ENCODE data around the gene LASP1NB.
A peak's percentile ranks its signal among the peaks of the same experiment; 100 is the strongest.

Gene LASP1NB

GRCh38 chr17:38959508-38959907 lies 34.1 kb downstream of the LASP1NB start:
- Mint-ChIP-seq H3K36me3 (ENCODE audit: low read depth) (no peaks in the 10 kb centered on the region), H3K4me1 (peaks cover 10% of the 10 kb centered on the region), H3K4me3 (no peak overlapping the region), H3K9me3 (no peaks in the 10 kb centered on the region), H3K27me3 (ENCODE audit: low read depth) (peaks cover 4% of the 10 kb centered on the region), H3K27ac (no peak overlapping the region)
- TF ChIP-seq CTCF (IDR thresholded peaks at IDR 0.05; ENCODE audit: unreplicated experiment in 3 of 3), result no peak

DNA sequence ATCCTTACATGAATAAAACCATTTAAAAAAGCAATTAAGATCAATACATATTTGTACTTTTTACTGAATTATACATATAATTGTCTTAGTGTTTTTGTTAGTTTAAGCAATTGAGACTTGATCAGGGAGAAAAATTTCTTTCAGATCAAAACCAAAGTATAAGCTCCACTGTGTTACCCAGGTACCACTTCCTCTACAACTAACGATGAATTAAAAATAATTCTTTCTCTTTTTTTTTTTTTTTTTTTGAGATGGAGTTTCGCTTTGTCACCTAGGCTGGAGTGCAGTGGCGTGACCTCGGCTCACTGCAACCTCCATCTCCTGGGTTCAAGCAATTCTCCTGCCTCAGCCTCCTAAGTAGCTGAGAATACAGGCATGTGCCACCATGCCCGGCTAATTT lies 35.0 kb downstream of the LASP1NB start:
- H3K9me3 Mint-ChIP-seq, result no peaks in the 10 kb centered on the region
- H3K4me3 Mint-ChIP-seq, result no peak overlapping the region
- no peak for TF ChIP-seq CTCF (IDR thresholded peaks at IDR 0.05; ENCODE audit: unreplicated experiment in 3 of 3)
- H3K27ac Mint-ChIP-seq, result no peak overlapping the region
- no peaks in the 10 kb centered on the region for H3K36me3 Mint-ChIP-seq (ENCODE audit: low read depth)
- peaks cover 4% of the 10 kb centered on the region for H3K27me3 Mint-ChIP-seq (ENCODE audit: low read depth)
- peaks cover 10% of the 10 kb centered on the region for H3K4me1 Mint-ChIP-seq

DNA sequence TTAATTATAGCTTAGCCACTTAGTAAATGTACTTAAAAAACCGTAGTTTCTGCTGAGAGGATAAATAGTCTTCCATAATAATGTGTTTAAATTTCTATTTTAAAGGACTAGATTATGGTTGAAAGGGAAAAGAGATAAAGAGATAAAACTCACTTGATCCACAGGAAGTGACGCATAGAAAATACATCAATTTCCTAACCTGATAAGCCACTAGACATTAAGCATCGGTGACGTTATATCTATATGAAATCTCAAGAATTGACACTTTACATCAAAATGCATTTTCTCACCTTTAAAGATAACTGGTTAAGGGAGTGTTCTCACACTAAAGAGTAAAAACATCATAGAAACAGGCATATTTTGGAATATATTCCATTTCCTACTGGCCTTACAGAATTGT lies 36.0 kb downstream of the LASP1NB start:
- H3K36me3 Mint-ChIP-seq (ENCODE audit: low read depth), result no peaks in the 10 kb centered on the region
- no peak overlapping the region for H3K27ac Mint-ChIP-seq
- H3K4me3 Mint-ChIP-seq, result no peak overlapping the region
- TF ChIP-seq CTCF (IDR thresholded peaks at IDR 0.05; ENCODE audit: unreplicated experiment in 3 of 3), result no peak
- peaks cover 4% of the 10 kb centered on the region for H3K27me3 Mint-ChIP-seq (ENCODE audit: low read depth)
- peaks cover 10% of the 10 kb centered on the region for H3K4me1 Mint-ChIP-seq
- H3K9me3 Mint-ChIP-seq, result no peaks in the 10 kb centered on the region

- H3K36me3 Mint-ChIP-seq (ENCODE audit: low read depth), result no peaks in the 10 kb centered on the region
- H3K27ac Mint-ChIP-seq, result peak within 1 kb of the TSS; percentile 45 to 94 (median 73)
- H3K27me3 Mint-ChIP-seq (ENCODE audit: low read depth), result peaks cover 4% of the 10 kb centered on the region
- H3K4me3 Mint-ChIP-seq, result peak within 1 kb of the TSS; percentile 54 to 78 (median 67)
- H3K9me3 Mint-ChIP-seq, result no peaks in the 10 kb centered on the region
- H3K4me1 Mint-ChIP-seq, result peaks cover 7% of the 10 kb centered on the region
- no peak for TF ChIP-seq CTCF (IDR thresholded peaks at IDR 0.05; ENCODE audit: unreplicated experiment in 3 of 3)
These were observed 41.9 kb downstream of the LASP1NB start, which contains the start of gene FBXO47 for GRCh38 chr17:38967290-38967738. Gene FBXO47 (minus strand): TSS chr17:38967403. CDS start chr17:38963025, 4,378 bp downstream.

DNA sequence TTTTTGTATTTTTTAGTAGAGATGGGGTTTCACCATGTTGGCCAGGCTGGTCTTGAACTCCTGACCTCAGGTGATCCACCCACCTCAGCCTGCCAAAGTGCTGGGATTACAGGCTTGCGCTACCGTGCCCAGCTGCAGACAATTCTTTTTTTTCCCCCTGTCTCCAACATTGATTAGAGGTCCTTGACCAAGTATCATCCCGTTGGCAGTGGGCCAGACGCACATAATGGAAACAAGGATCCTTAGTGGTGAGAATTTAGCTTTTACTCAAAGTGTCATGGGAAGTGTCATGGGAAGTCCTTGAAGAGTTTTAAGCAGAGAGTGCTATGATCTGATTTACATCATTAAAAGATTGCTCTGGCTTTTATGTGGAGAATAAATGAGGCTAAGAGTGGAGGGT lies 43.9 kb downstream of the LASP1NB start:
- peak overlapping the region in 2 of 3 experiments; percentile 0 to 2 for H3K27ac Mint-ChIP-seq
- H3K4me1 Mint-ChIP-seq, result peaks cover 7% of the 10 kb centered on the region
- H3K27me3 Mint-ChIP-seq (ENCODE audit: low read depth), result no peaks in the 10 kb centered on the region
- H3K4me3 Mint-ChIP-seq, result no peak overlapping the region
- TF ChIP-seq CTCF (IDR thresholded peaks at IDR 0.05; ENCODE audit: unreplicated experiment in 3 of 3), result no peak
- no peaks in the 10 kb centered on the region for H3K36me3 Mint-ChIP-seq (ENCODE audit: low read depth)
- H3K9me3 Mint-ChIP-seq, result no peaks in the 10 kb centered on the region

GRCh38 chr17:38970128-38970527 lies 44.7 kb downstream of the LASP1NB start:
- Mint-ChIP-seq H3K9me3 (no peaks in the 10 kb centered on the region), H3K36me3 (ENCODE audit: low read depth) (no peaks in the 10 kb centered on the region), H3K27me3 (ENCODE audit: low read depth) (no peaks in the 10 kb centered on the region), H3K27ac (no peak overlapping the region), H3K4me3 (no peak overlapping the region), H3K4me1 (peaks cover 7% of the 10 kb centered on the region)
- no peak for TF ChIP-seq CTCF (IDR thresholded peaks at IDR 0.05; ENCODE audit: unreplicated experiment in 3 of 3)
